ENCODE data around the gene ENOX1. TPM values are rescaled to one million over a fixed set of nuclear protein-coding genes. Genes with fewer than 3 reads are reported as not detected.

The ENOX1 gene
- total and polyA plus RNA-seq, 2 of the 8 experiments (the other 6 are each of a cell fraction or from before 2014, with no cell fraction given) = 0.23 to 0.37 TPM

DNA sequence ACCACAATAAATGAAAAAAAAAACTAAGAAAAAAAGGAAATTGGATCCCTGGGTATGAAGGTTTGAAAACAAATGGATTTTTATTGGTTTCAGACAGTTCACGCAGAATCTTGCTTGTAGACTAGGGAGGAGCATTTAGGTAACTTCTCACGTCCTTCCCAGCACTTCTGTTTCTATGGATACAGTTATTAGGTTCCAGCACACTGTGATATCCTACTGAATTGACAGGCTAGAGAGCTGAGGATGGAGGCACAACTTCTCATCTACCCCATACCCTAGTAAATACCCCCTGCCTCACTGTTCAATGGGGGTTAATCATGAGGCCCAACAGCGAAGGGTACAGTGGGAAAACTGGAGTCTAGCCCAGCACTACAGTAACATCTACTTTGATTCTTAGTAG, 304.1 kb downstream of the ENOX1 start (continued):
- TF ChIP-seq GABPA (IDR thresholded peaks at IDR 0.05; ENCODE audit: borderline replicate concordance, insufficient read depth, low read length) (no peak), HDAC6 (IDR thresholded peaks at IDR 0.05; ENCODE audit: low read depth, low read length) (no peak)

Data from H1 (cell line).